Measurements from ENCODE around the gene TYMP.
A peak's percentile ranks its signal among the peaks of the same experiment; 100 is the strongest.
"Not testable (repeated sequence)": the region's sequence is repeated elsewhere in the genome, so short reads cannot be mapped to it uniquely, and the experiment has no call there.

Gene TYMP

GRCh38 chr22:50537765-50538164, 8.0 kb upstream of the TYMP start:
- DNase-seq, result no peak

GRCh38 chr22:50536226-50536625, 6.4 kb upstream of the TYMP start:
- no peak for DNase-seq

GRCh38 chr22:50535113-50535512, 5.3 kb upstream of the TYMP start:
- DNase-seq, result no peak

- not testable (repeated sequence) for DNase-seq
These were observed 4.3 kb upstream of the TYMP start for GRCh38 chr22:50533856-50534711.

- DNase-seq, result no peak
These were observed 3.3 kb upstream of the TYMP start for GRCh38 chr22:50532824-50533796.

DNA sequence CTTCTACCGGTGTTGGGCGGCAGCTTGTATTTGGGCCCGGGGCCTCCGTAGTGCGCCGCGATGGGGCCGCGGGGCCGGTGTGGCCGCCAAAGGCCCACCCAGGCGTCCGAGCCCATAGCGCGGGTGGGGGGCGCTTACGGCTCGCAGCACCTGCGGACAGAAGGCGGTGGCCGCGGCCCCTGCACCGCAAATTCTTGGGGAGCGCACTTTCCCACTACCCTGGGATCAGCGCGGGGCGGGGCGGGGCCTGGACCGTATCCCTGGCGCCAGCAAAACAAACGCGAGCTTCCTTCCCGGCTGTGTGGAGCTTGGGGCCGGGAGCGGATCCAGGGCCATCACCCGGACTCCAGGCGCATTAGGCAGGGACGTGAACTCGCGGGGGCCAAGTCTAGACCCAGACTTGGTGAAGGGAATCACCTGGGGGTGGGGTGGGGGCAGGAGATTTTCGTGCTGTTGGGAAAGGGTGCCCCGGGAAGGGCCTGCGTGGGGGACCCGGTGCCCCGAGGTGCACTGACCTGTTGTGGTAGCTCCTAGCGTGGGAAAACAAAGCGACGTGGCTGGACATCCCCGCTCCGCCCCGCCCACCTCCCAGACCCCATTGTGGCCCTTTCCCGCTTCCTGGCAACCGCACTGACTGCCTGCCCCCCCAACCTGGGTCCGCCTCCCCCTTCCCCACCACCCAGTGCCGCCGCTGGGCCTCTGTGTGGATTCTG, 2.3 kb upstream of the TYMP start:
- DNase-seq, result no peak

DNA sequence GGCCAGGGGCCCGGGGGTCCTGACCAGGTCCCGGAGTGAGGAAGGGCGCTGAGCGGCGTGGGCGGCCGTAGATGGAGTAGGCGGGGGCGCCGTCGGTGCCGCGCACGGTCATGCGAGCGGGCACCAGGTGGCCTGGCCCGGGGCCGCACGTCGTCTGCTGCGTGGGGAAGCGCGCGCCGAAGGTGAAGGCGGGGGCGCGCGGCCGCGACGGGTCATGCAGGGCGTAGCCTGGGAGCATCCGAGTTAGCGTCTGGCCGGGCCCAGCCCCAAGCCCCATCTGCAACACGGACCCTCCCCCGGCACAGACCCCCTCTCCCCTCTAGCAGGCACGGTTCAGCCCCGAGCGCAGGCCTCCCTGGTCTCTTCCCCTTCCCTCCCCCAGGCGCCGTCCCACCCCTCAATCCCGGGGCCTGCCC, 1.7 kb upstream of the TYMP start:
- DNase-seq, result peak; percentile 47

GRCh38 chr22:50530877-50531545, 1.2 kb upstream of the TYMP start:
- DNase-seq, result peak; percentile 65

DNA sequence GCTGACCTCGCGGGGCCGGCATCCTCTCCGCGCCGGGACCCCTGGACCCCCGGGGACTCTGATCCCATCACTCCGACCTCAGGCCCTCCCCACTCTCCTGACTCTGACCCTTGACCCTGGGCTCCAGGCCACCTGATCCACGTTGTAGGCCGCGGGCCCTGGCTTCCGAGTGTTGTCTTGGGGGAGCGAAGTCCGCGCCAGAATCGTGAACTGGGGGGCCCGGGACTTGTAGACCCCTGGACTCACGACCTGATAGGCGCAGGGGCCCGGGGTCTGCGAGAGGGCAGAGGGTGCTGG, 716 bp upstream of the TYMP start:
- DNase-seq, result no peak

DNA sequence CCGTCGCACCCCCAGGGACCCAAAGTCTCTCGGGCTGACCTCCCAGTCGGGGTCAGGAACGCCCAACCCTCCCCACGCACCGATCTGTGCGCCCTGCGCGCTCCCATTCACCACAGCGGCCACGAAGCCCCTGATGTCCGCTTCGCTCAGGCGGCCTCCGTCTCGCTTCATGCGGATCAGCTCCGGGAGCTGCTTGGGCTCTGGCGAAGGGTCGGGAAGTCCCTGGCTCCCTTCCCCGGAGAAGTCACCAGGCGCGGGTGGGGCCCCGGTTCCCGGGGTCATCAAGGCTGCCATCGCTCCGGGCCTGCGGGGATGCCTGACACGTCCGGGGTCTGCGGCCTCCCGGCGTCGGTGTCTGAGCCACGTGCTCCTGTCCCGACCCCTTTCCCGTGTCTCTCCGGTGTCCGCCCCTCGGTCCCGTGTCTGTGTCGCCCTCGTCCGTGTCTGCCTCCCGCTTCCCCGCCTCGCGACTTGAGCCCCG, 356 bp downstream of the TYMP start:
- no peak for DNase-seq

DNA sequence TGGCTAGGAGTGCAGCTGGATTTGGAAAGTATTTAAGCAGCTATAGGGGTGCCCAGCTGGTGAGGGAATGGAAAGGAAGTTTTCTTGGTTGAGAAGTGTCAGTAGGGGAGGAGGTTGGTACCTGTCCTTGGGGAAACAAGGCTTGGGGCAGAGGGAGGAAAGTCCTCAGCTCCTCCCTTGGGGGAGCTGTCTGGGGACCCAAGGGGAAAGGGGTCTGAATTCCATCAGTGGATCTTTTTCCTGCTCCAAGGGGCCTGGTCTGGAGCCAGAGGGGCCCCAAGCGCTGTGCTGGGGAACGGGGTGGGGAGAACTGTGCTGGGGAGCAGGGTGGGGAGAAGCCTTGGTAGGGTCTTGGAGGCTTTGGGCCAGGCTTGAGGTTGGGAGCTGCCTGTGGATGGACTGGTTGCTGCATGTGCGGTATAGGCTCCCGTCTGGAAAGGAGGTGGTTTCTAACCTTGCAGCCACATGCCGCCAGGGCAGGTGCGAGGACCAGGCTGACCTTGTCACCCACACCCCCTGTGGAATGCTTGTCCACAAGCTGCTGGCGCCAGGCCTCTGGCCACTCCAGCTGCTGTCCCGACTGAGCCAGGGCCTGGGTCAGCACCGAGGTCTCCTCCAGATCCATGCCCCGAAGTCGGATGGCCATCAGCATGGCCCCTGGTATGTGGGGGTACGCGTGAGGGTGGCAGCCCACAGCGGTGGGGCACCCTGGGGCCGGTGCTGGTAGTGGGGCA, 963 bp downstream of the TYMP start:
- DNase-seq, result no peak

DNA sequence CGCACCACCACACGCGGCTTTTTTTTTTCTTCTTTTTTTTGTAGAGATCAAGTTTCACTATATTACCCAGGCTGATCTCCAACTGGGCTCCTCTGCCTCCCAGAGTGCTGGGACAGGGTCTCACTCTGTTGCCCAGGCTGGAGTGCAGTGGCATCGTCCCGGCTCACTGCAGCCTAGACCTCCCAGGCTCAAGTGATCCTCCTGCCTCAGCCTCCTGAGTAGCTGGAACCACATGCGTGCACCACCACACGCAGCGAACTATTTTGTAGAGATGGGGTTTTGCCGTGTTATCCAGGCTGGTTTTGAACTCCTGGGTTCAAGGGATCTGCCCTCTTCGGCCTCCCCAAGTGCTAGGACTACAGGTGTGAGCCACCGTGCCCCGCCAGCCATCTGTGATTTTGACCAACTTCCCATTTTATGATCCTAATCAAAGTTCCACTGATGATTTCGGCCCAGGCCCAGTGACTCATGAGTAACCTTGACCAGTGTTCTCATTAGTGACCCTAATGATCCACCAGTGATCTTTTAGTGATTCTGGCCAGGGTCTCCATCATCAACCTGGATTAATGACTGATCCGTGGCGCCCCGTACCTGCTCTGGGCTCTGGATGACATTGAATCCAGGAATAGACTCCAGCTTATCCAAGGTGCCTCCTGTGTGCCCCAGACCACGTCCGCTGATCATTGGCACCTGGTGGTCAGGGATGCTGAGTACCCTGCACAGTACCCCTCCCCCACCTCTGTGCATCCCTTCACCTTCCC, 1.7 kb downstream of the TYMP start:
- DNase-seq, result no peak

- no peak for DNase-seq
These were observed 2.7 kb downstream of the TYMP start for GRCh38 chr22:50526834-50527801.

DNA sequence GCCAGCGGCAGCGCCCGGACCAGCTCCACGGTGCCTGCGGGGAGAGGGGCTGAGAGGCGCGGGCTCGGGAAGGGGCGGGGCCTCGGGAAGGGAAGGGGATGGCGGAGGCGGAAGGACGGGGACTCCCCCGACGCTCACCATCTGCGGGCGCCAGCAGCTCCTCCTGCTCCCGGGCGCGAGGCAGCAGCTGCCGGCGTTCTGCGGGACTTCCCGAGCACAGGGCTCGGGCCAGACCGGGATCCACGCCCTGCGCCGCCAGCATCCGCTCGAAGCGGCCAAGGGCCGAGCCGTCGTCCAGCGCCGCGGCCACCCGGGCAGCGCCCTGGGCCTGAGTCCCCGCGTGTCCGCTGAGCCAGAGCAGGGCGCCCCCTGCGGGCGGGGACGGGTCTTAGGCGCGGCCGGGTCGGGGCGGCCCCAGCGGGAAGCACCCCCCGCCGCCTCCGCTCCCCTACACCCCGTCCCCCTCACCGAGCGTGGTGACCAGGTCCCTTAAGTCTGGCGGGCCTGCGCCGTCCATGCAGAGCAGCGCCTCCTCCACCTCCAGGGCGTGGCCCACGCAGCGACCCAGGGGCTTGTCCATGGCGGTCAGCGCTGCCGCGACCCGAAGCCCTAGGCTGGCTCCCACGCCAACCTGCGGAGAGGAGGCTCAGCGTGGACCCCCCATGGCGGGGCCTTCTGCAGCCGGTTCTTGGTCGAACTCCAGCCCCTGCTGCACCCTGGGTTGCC, 3.5 kb downstream of the TYMP start:
- DNase-seq, result peak; percentile 69

- DNase-seq, result no peak
These were observed 4.0 kb downstream of the TYMP start for GRCh38 chr22:50525858-50526107.

DNA sequence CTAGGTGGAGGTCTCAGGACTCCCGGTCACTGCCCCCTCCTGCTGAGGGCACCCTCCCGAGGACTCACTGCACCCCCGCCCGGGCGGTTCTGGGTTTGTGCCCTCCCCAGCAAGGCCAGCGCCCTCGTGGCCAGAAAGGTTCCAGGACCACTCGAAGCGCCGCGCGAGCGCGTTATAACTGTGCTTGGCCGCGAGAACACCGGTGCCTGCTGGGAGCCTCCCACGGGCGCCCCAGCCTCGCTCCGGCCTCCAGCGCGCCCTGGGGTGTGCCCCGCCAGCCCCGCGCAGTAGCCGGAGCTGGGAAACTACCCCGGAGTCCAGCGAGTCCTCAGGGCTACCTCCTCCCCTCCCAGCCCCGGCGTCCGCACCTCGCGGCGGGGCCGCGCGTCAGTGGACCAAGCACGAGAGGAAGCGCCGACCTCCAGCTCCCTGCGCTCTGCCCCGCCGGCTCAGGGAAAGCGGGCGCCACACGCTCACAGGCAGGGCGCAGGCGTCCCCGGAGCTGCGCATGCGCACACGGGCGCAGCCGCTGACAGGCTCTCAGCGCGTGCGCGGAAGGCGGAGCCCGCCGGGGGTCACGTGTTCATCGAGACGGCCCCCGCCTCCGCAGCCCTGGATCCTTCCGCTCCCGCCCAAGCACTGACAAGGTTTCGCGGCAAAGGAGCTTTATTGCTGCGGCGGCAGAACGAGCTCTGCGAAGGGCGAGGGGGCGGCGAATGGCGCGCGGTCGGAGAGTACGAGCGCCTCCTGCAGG, 4.5 kb downstream of the TYMP start, which contains the start of gene SCO2:
TSS of gene SCO2 (minus strand) at position 495 of the 754 bp plus-strand sequence. CDS start 1,187 bp downstream, outside the sequence.
- DNase-seq, result peak; percentile 96

- no peak for DNase-seq
These were observed 5.1 kb downstream of the TYMP start for GRCh38 chr22:50524676-50525103.
